Endodermal cell (in vitro differentiated cells): ENCODE measurements around the gene ARHGEF37. TPM values are rescaled to one million over a fixed set of nuclear protein-coding genes. Genes with fewer than 3 reads are reported as not detected.

ENCODE experiments used
- DNase-seq: peaks from one replicate; pipeline ENCODE4 v3.0.0-alpha.2; 2017
- H3K27ac ChIP-seq: 2 replicates; pipeline ENCODE4 v1.5.1; 2013; ENCODE audit warnings: mild to moderate bottlenecking, low read depth, low read length, moderate library complexity
- H3K27me3 ChIP-seq: 2 replicates; pipeline ENCODE4 v1.6.1; 2013; ENCODE audit warnings: mild to moderate bottlenecking, low read length, moderate library complexity; ENCODE audit not compliant: insufficient read depth, control insufficient read depth, poor library complexity, severe bottlenecking
- H3K36me3 ChIP-seq: 2 replicates; pipeline ENCODE4 v1.7.0; 2013; ENCODE audit warnings: mild to moderate bottlenecking, low read length, moderate library complexity; ENCODE audit not compliant: control insufficient read depth, insufficient read depth
- H3K4me1 ChIP-seq: one replicate; pipeline ENCODE4 v1.7.0; 2013; ENCODE audit warnings: low read length; ENCODE audit not compliant: control insufficient read depth, insufficient read depth
- H3K4me3 ChIP-seq: 2 replicates; pipeline ENCODE4 v1.5.1; 2013; ENCODE audit warnings: mild to moderate bottlenecking, low read length, moderate library complexity
- H3K9ac ChIP-seq: 2 replicates; pipeline ENCODE4 v1.6.1; 2013; ENCODE audit warnings: mild to moderate bottlenecking, low read length, moderate library complexity; ENCODE audit not compliant: poor library complexity, severe bottlenecking; ENCODE audit errors: extremely low read depth
- H3K9me3 ChIP-seq: 2 replicates; pipeline ENCODE4 v1.6.1; 2013; ENCODE audit warnings: mild to moderate bottlenecking, low read length, moderate library complexity; ENCODE audit not compliant: control insufficient read depth
- H3K27ac Mint-ChIP-seq: 2 replicates; pipeline ENCODE4 v1.8.0; 2020; ENCODE audit warnings: mixed read lengths
- H3K27me3 Mint-ChIP-seq: 2 replicates; pipeline ENCODE4 v1.8.0; 2021; ENCODE audit warnings: mild to moderate bottlenecking, mixed read lengths; ENCODE audit not compliant: insufficient read depth
- H3K36me3 Mint-ChIP-seq: 2 replicates; pipeline ENCODE4 v1.8.0; 2020; ENCODE audit warnings: low read depth, mixed read lengths
- H3K4me1 Mint-ChIP-seq: 2 replicates; pipeline ENCODE4 v1.8.0; 2020; ENCODE audit warnings: mixed read lengths
- H3K4me3 Mint-ChIP-seq: 2 replicates; pipeline ENCODE4 v1.8.0; 2020; ENCODE audit warnings: mild to moderate bottlenecking, moderate library complexity, mixed read lengths
- H3K9me3 Mint-ChIP-seq: 2 replicates; pipeline ENCODE4 v1.8.0; 2020; ENCODE audit warnings: mild to moderate bottlenecking, mixed read lengths
- WGBS, 2 experiments: methylation state at CpG; one replicate each; pipeline versions ENCODE4 v1.1.5 to v1.1.7; 2013; ENCODE audit warnings: missing lambda C conversion rate in 2 of 2, mixed read lengths in 1 of 2; ENCODE audit not compliant: insufficient coverage in 1 of 2, insufficient read length in 1 of 2; 5-methylcytosine and 5-hydroxymethylcytosine counted together
- total RNA-seq, 2 donors: library from RNA; stranded (reverse); fragmentation: NEBNext Ultra II Directional in 1 of 2; extraction: Animal tissue kit (Norgen Biotek cat#: 25700) in 1 of 2; gene quantifications; 2 replicates in 1 of 2; 3 replicates in 1 of 2; pipeline ENCODE4 v1.2.1, GENCODE V29; 2021
- TF ChIP-seq, protein P1 (sequence below): fragments of 200-600 bp; sonication (generic); conservative IDR thresholded peaks from 2 replicates; pipeline ENCODE4 v1.5.0; 2021; ENCODE audit warnings: antibody characterized with exemption, mild to moderate bottlenecking

Gene ARHGEF37
- total RNA-seq, 2 donors from 2014 or later = 0.57 to 0.93 TPM

DNA sequence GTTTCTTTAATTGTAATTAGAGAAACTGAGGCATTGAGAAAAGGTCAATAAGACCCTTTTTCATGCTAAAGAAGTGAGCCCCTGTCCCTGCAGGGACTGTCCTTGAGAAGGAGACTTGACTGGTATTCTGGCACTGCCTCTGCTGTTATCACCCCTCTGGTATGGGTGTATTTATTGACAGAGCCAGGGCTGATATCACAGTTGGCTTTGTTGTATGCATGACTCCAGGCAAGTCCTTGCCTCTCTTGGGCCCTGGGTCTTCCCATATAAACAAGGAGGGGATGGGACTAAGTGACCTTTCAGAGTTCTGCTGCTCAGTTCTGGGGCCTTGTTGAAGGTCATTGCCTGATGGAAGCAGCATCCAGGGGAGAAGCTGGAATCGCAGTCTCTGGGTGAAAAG is 77.0 kb downstream of the ARHGEF37 start:
- no peak overlapping the region for H3K9ac ChIP-seq
- peaks cover 8% of the 10 kb centered on the region for H3K4me1 Mint-ChIP-seq
- 97 to 100% methylated on average over 1 of the region's 1 CpG for WGBS, 2 experiments
- H3K27ac ChIP-seq = no peak overlapping the region
- TF ChIP-seq, protein P1, sequence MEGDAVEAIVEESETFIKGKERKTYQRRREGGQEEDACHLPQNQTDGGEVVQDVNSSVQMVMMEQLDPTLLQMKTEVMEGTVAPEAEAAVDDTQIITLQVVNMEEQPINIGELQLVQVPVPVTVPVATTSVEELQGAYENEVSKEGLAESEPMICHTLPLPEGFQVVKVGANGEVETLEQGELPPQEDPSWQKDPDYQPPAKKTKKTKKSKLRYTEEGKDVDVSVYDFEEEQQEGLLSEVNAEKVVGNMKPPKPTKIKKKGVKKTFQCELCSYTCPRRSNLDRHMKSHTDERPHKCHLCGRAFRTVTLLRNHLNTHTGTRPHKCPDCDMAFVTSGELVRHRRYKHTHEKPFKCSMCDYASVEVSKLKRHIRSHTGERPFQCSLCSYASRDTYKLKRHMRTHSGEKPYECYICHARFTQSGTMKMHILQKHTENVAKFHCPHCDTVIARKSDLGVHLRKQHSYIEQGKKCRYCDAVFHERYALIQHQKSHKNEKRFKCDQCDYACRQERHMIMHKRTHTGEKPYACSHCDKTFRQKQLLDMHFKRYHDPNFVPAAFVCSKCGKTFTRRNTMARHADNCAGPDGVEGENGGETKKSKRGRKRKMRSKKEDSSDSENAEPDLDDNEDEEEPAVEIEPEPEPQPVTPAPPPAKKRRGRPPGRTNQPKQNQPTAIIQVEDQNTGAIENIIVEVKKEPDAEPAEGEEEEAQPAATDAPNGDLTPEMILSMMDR = no peak
- DNase-seq = peak; percentile 43
- H3K36me3 Mint-ChIP-seq = no peaks in the 10 kb centered on the region
- H3K9me3 ChIP-seq = no peaks in the 10 kb centered on the region
- no peak overlapping the region for H3K27ac Mint-ChIP-seq
- no peaks in the 10 kb centered on the region for H3K4me1 ChIP-seq
- no peak overlapping the region for H3K4me3 Mint-ChIP-seq
- H3K36me3 ChIP-seq = no peaks in the 10 kb centered on the region
- H3K4me3 ChIP-seq = no peak overlapping the region
- H3K27me3 ChIP-seq = no peaks in the 10 kb centered on the region
- no peaks in the 10 kb centered on the region for H3K9me3 Mint-ChIP-seq
- no peaks in the 10 kb centered on the region for H3K27me3 Mint-ChIP-seq

DNA sequence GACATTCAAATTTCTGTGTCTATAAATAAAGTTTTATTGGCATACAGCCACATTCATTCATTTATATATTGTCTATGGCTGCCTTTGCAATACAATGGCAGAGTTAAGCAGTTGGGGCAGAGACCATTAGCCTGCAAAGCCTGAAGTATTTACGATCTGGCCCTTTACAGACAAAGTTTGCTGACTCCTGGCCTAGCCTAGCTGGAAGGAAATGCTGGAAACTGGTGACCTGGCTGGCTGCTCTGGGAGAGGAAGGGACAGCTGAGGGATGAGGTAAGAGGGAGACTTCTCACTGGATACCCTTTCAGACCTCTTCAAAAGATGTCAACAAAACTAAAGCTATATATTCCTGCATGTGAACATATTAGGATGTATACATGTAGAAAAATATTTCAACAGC is 82.8 kb downstream of the ARHGEF37 start:
- Histone ChIP-seq H3K27me3 (no peaks in the 10 kb centered on the region), H3K4me1 (no peaks in the 10 kb centered on the region), H3K4me3 (no peak overlapping the region), H3K36me3 (no peaks in the 10 kb centered on the region), H3K27ac (no peak overlapping the region), H3K9me3 (peaks cover 9% of the 10 kb centered on the region), H3K9ac (no peak overlapping the region)
- H3K36me3 Mint-ChIP-seq = no peaks in the 10 kb centered on the region
- no peak for DNase-seq
- no peak overlapping the region for H3K27ac Mint-ChIP-seq
- no peak overlapping the region for H3K4me3 Mint-ChIP-seq
- H3K9me3 Mint-ChIP-seq = peaks cover 9% of the 10 kb centered on the region
- peaks cover 4% of the 10 kb centered on the region for H3K27me3 Mint-ChIP-seq
- TF ChIP-seq, protein P1 = no peak
- WGBS, 2 experiments = 86% methylated on average over 1 of the region's 1 CpG; no CpG with 5 or more reads in 1 of the 2 experiments
- H3K4me1 Mint-ChIP-seq = peaks cover 10% of the 10 kb centered on the region

DNA sequence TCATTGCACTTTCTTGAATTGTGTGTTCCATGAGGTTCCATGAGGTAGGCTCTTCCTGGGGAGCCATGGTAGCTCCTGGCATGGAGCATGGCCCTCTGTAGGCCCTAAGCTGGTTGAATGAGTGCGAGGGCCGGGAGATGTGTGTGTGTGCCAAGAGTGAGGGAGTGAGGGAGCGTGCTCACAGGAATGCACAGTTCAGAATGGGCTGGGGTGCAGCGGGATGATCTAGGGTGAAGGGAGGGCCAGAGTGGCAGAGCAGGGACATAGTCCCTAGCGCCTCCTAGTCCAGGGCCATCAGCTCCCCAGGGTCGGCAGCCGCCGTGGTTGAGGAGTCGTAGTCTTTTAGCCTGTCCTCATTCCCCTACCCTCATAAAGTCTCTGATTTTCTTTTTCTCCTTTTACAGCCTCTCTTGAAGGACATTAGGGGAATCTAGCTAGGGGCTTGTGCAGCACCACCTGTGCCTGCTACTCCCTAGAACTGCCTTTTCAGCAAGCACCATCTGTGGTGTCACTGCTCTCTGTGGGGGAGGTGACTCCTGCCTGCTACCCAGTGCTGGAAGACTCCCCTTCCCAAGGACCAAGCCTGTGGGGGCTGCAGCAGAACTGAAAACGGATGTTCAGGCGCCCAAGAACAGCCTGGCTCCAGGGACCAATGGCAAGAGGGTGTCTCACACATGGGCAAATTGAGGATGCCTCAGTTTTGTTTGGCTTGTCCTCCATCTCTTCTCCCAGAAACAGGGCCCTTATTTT is 83.5 kb downstream of the ARHGEF37 start:
- H3K27ac Mint-ChIP-seq = no peak overlapping the region
- Histone ChIP-seq H3K9me3 (peaks cover 9% of the 10 kb centered on the region), H3K9ac (no peak overlapping the region), H3K4me1 (no peaks in the 10 kb centered on the region), H3K27me3 (no peaks in the 10 kb centered on the region), H3K36me3 (no peaks in the 10 kb centered on the region), H3K27ac (no peak overlapping the region), H3K4me3 (no peak overlapping the region)
- TF ChIP-seq, protein P1 = no peak
- H3K4me3 Mint-ChIP-seq = no peak overlapping the region
- H3K9me3 Mint-ChIP-seq = peaks cover 10% of the 10 kb centered on the region
- no peak for DNase-seq
- no peaks in the 10 kb centered on the region for H3K36me3 Mint-ChIP-seq
- peaks cover 4% of the 10 kb centered on the region for H3K27me3 Mint-ChIP-seq
- H3K4me1 Mint-ChIP-seq = peaks cover 10% of the 10 kb centered on the region
- WGBS, 2 experiments = 89 to 91% methylated on average over 4 to 11 of the region's 11 CpGs
